ENCODE results near the gene MUC22.
A peak's percentile ranks its signal among the peaks of the same experiment; 100 is the strongest.
"Not testable (repeated sequence)": the region's sequence is repeated elsewhere in the genome, so short reads cannot be mapped to it uniquely, and the experiment has no call there.

MUC22 gene

GRCh38 chr6:30966154-30966553 is 44.1 kb upstream of the MUC22 start:
- TF ChIP-seq CTCF (IDR thresholded peaks at IDR 0.05; ENCODE audit: insufficient read depth, low read length, poor library complexity, severe bottlenecking): peak; percentile 27
- no peak for TF ChIP-seq EZH2phosphoT487 (conservative IDR thresholded peaks at IDR 0.05; ENCODE audit: low read length)
- H3K4me3 ChIP-seq (ENCODE audit: insufficient read depth, low read length, poor library complexity, severe bottlenecking): no peak overlapping the region
- H3K79me2 ChIP-seq (ENCODE audit: insufficient read depth, low read length): no peaks in the 10 kb centered on the region
- no peaks in the 10 kb centered on the region for H3K27me3 ChIP-seq (ENCODE audit: low read length)
- no peaks in the 10 kb centered on the region for H3F3A ChIP-seq (ENCODE audit: insufficient read depth)
- H3K4me2 ChIP-seq (ENCODE audit: low read depth, low read length, poor library complexity, severe bottlenecking): no peak overlapping the region
- H2AFZ ChIP-seq (ENCODE audit: low read depth, low read length, severe bottlenecking): no peak overlapping the region
- no peak overlapping the region for H3K9ac ChIP-seq (ENCODE audit: low read length)
- no peaks in the 10 kb centered on the region for H3K36me3 ChIP-seq (ENCODE audit: low read length)
- H4K20me1 ChIP-seq (ENCODE audit: low read depth, low read length): no peaks in the 10 kb centered on the region
- H3K9me2 ChIP-seq (replicated peaks; ENCODE audit: insufficient read depth, low read length): no peaks in the 10 kb centered on the region
- no peaks in the 10 kb centered on the region for H3K9me3 ChIP-seq (ENCODE audit: insufficient read depth, low read length)
- no peak overlapping the region for H3K27ac ChIP-seq (ENCODE audit: low read depth, low read length)

GRCh38 chr6:30969171-30969570 is 41.1 kb upstream of the MUC22 start:
- H3K9ac ChIP-seq (ENCODE audit: low read length); H3K9me2 ChIP-seq (replicated peaks; ENCODE audit: insufficient read depth, low read length); H3K4me2 ChIP-seq (ENCODE audit: low read depth, low read length, poor library complexity, severe bottlenecking); H4K20me1 ChIP-seq (ENCODE audit: low read depth, low read length); H3K9me3 ChIP-seq (ENCODE audit: insufficient read depth, low read length); H3K79me2 ChIP-seq (ENCODE audit: insufficient read depth, low read length); H3K36me3 ChIP-seq (ENCODE audit: low read length); H3K27ac ChIP-seq (ENCODE audit: low read depth, low read length); H3K27me3 ChIP-seq (ENCODE audit: low read length); H3K4me3 ChIP-seq (ENCODE audit: insufficient read depth, low read length, poor library complexity, severe bottlenecking); H3F3A ChIP-seq (ENCODE audit: insufficient read depth); H2AFZ ChIP-seq (ENCODE audit: low read depth, low read length, severe bottlenecking): not testable (repeated sequence)

GRCh38 chr6:30970946-30971345 is 39.3 kb upstream of the MUC22 start:
- H3K4me3 ChIP-seq (ENCODE audit: insufficient read depth, low read length, poor library complexity, severe bottlenecking): no peak overlapping the region
- H3K79me2 ChIP-seq (ENCODE audit: insufficient read depth, low read length): no peaks in the 10 kb centered on the region
- no peak for TF ChIP-seq EZH2phosphoT487 (conservative IDR thresholded peaks at IDR 0.05; ENCODE audit: low read length)
- no peak for TF ChIP-seq CTCF (IDR thresholded peaks at IDR 0.05; ENCODE audit: insufficient read depth, low read length, poor library complexity, severe bottlenecking)

GRCh38 chr6:30972816-30973215 is 37.5 kb upstream of the MUC22 start:
- Histone ChIP-seq H3K9ac (ENCODE audit: low read length) (no peak overlapping the region), H3K4me2 (ENCODE audit: low read depth, low read length, poor library complexity, severe bottlenecking) (no peak overlapping the region), H3K36me3 (ENCODE audit: low read length) (no peaks in the 10 kb centered on the region), H3K27me3 (ENCODE audit: low read length) (no peaks in the 10 kb centered on the region), H3K4me3 (ENCODE audit: insufficient read depth, low read length, poor library complexity, severe bottlenecking) (no peak overlapping the region), H3K9me3 (ENCODE audit: insufficient read depth, low read length) (no peaks in the 10 kb centered on the region), H3K79me2 (ENCODE audit: insufficient read depth, low read length) (no peaks in the 10 kb centered on the region), H4K20me1 (ENCODE audit: low read depth, low read length) (no peaks in the 10 kb centered on the region), H3K9me2 (replicated peaks; ENCODE audit: insufficient read depth, low read length) (no peaks in the 10 kb centered on the region), H3K27ac (ENCODE audit: low read depth, low read length) (no peak overlapping the region), H3F3A (ENCODE audit: insufficient read depth) (no peaks in the 10 kb centered on the region), H2AFZ (ENCODE audit: low read depth, low read length, severe bottlenecking) (no peak overlapping the region)
- no peak for TF ChIP-seq EZH2phosphoT487 (conservative IDR thresholded peaks at IDR 0.05; ENCODE audit: low read length)
- TF ChIP-seq CTCF (IDR thresholded peaks at IDR 0.05; ENCODE audit: insufficient read depth, low read length, poor library complexity, severe bottlenecking): no peak

More at GRCh38 chr6:30970946-30971345, 39.3 kb upstream of the MUC22 start:
- Histone ChIP-seq H3K9ac (ENCODE audit: low read length) (no peak overlapping the region), H3K27me3 (ENCODE audit: low read length) (no peaks in the 10 kb centered on the region), H3K36me3 (ENCODE audit: low read length) (no peaks in the 10 kb centered on the region), H2AFZ (ENCODE audit: low read depth, low read length, severe bottlenecking) (no peak overlapping the region), H3K27ac (ENCODE audit: low read depth, low read length) (no peak overlapping the region), H3F3A (ENCODE audit: insufficient read depth) (no peaks in the 10 kb centered on the region), H4K20me1 (ENCODE audit: low read depth, low read length) (no peaks in the 10 kb centered on the region), H3K4me2 (ENCODE audit: low read depth, low read length, poor library complexity, severe bottlenecking) (no peak overlapping the region), H3K9me2 (replicated peaks; ENCODE audit: insufficient read depth, low read length) (no peaks in the 10 kb centered on the region), H3K9me3 (ENCODE audit: insufficient read depth, low read length) (no peaks in the 10 kb centered on the region)
